ENCODE results near the gene ZNF200.

Gene ZNF200

DNA sequence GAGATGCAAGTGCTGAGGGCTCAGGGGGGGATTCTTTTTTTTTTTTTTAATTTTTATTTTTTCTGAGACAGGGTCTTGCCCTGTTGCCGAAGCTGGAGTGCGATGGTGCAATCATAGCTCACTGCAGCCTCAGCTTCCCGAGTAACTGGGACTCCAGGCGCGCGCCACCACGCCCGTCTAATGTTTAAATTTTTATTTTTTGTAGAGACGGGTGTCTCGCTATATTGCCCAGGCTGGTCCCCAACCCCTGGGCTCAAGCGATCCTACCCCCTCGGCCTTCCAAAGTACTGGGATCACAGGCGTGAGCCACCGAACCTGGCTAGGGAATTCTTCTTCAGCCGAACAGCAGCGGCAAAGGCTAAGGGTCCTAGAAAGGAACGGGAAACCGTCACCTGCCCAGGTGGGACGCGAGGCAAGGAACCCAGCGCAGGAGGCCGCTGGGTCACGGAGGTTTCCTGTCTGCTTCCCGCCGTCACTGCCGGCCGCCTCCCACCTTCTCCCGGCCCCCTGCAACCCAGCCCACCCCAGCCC, 60.3 kb downstream of the ZNF200 start:
- TF ChIP-seq TCF12 (IDR thresholded peaks at IDR 0.05; ENCODE audit: low read depth) (no peak), CREB1 (IDR thresholded peaks at IDR 0.05; ENCODE audit: low read depth) (no peak), EP300 (IDR thresholded peaks at IDR 0.05; ENCODE audit: borderline replicate concordance) (no peak), NFIC (IDR thresholded peaks at IDR 0.05) (no peak), YY1 (IDR thresholded peaks at IDR 0.05; ENCODE audit: low read depth) (no peak), EGR1 (IDR thresholded peaks at IDR 0.05) (no peak), ZBTB7A (IDR thresholded peaks at IDR 0.05; ENCODE audit: low read depth) (no peak), RAD21 (IDR thresholded peaks at IDR 0.05; ENCODE audit: low read depth) (no peak)
- TF ChIP-seq, protein P1, sequence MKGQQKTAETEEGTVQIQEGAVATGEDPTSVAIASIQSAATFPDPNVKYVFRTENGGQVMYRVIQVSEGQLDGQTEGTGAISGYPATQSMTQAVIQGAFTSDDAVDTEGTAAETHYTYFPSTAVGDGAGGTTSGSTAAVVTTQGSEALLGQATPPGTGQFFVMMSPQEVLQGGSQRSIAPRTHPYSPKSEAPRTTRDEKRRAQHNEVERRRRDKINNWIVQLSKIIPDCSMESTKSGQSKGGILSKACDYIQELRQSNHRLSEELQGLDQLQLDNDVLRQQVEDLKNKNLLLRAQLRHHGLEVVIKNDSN (IDR thresholded peaks at IDR 0.05): no peak
- TF ChIP-seq, protein P2, sequence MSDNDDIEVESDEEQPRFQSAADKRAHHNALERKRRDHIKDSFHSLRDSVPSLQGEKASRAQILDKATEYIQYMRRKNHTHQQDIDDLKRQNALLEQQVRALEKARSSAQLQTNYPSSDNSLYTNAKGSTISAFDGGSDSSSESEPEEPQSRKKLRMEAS (IDR thresholded peaks at IDR 0.05): no peak

DNA sequence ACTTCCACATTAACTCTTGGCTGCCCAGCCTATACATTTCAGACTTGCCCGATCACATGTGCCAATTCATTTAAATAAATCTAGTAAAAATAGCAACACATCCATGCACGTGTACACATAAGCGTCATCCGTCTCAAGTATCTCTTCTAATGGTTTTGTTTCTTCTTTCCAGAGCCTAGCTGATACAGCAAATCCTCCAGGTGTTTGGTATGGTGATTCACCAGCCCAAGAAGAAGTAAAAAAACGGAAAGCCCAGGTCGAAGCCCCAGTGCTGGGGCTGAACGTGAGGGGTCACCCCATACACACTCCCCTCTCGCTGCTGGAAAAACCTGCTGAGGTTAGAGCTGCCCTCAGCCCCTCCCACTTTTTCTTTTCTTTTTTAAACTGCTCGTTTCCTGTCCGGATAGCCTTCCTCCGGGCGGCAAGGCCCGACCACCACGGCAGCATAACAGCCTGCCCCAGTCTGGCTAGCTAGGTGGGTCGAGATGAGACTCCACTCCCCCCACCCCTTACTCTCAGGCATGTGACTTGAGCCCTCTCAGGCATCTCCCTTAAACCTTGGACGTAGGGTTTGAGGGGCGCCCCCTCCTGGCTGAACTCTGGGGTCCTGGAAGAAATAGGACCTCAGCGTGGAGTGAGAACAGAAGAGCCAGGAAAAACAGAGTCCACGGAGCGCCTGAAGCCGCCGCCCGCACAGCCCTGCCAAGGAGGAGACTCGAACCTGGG, 60.9 kb downstream of the ZNF200 start:
- TF ChIP-seq ZBTB7A (IDR thresholded peaks at IDR 0.05; ENCODE audit: low read depth) (0 out of 2 replicates have a peak, but pooled peaks have one; percentile 28), EGR1 (IDR thresholded peaks at IDR 0.05) (no peak)
- TF ChIP-seq, protein P2 (IDR thresholded peaks at IDR 0.05): 0 out of 2 replicates have a peak, but pooled peaks have one; percentile 23
- TF ChIP-seq, protein P1 (IDR thresholded peaks at IDR 0.05): peak; percentile 56
